HCT116 (cell line): ENCODE data around the gene USH1C. TPM values are rescaled to one million over a fixed set of nuclear protein-coding genes. Genes with fewer than 3 reads are reported as not detected.

Source experiments
- ATAC-seq: fragments of 200-7000 bp; cut with Tn5 transposase; 2 replicates; pipeline ENCODE4 v1.9.1; 2020; ENCODE audit warnings: mild to moderate bottlenecking, moderate library complexity
- BruUV-seq: library from RNA; stranded (reverse); fragments of 400-500 nt; replicated peaks from 2 replicates; lab custom pipeline; 2021; lab: Mats Ljungman, UMichigan
- CTCF ChIA-PET: fragments of 300-600 bp; sonication (Branson Sonifier 250); formaldehyde crosslinking; loops from one replicate; lab custom pipeline; 2021; ENCODE audit warnings: antibody characterized with exemption; lab: Charles Lee
- POLR2A ChIA-PET: fragments of 300-600, 350-600 bp; sonication (Branson Sonifier 250); formaldehyde crosslinking; loops from one replicate; lab custom pipeline; 2021; ENCODE audit warnings: antibody characterized with exemption; lab: Charles Lee
- RAD21 ChIA-PET, 2 experiments: fragments of 300-600 bp; sonication (Branson Sonifier 250); formaldehyde crosslinking; loops; one replicate each; lab custom pipeline; 2023; ENCODE audit warnings: low total read pairs in 2 of 2; ENCODE audit not compliant: uncharacterized antibody in 2 of 2, unreplicated experiment in 2 of 2, low non-redundant PET in 1 of 2; lab: Charles Lee
- DNase-seq: peaks from one replicate; pipeline ENCODE4 v3.0.0-alpha.2; 2010; ENCODE audit warnings: low read depth, low spot score
- H2AFZ ChIP-seq: fragments of 200-600 bp; shearing (Covaris generic), sonication (generic); 2 replicates; pipeline ENCODE4 v1.6.1; 2017; ENCODE audit warnings: low read depth, mixed run types, mixed read lengths, antibody characterized with exemption, low read length; ENCODE audit not compliant: poor library complexity, severe bottlenecking
- H3K27ac ChIP-seq: 2 replicates; pipeline ENCODE4 v1.5.1; 2012; ENCODE audit warnings: low read depth, low read length
- H3K27me3 ChIP-seq: fragments of 200-600 bp; sonication (generic); 2 replicates; pipeline ENCODE4 v1.6.1; 2016; ENCODE audit warnings: mixed run types, low read length, mixed read lengths; ENCODE audit not compliant: insufficient read depth
- H3K36me3 ChIP-seq, 2 experiments: fragments of 200-500 bp in 1 of 2; fragments of 200-600 bp in 1 of 2; sonication (Bioruptor generic) in 1 of 2; sonication (generic) in 1 of 2; 2 replicates each; pipeline versions ENCODE4 v1.5.1 to v1.6.1; 2014 to 2016; ENCODE audit warnings: low read length in 2 of 2, inconsistent platforms in 1 of 2, mixed read lengths in 1 of 2, mixed run types in 1 of 2; ENCODE audit not compliant: insufficient read depth in 2 of 2, control insufficient read depth in 1 of 2
- H3K4me1 ChIP-seq, 2 experiments: fragments of 200-600 bp in 1 of 2; sonication (generic) in 1 of 2; 2 replicates each; pipeline versions ENCODE4 v1.5.1 to v1.6.1; 2012 to 2017; ENCODE audit warnings: low read length in 2 of 2, inconsistent platforms in 1 of 2, mild to moderate bottlenecking in 1 of 2, mixed read lengths in 1 of 2, mixed run types in 1 of 2, moderate library complexity in 1 of 2; ENCODE audit not compliant: insufficient read depth in 2 of 2, control insufficient read depth in 1 of 2
- H3K4me2 ChIP-seq: fragments of 200-600 bp; sonication (generic); 2 replicates; pipeline ENCODE4 v1.6.1; 2017; ENCODE audit warnings: mixed run types, low read length, mixed read lengths
- H3K4me3 ChIP-seq, 2 experiments: fragments of 200-600 bp in 1 of 2; sonication (generic) in 1 of 2; replicated peaks in 1 of 2; 2 replicates each; pipeline ENCODE4 v1.5.1; 2011 to 2016; ENCODE audit warnings: low read length in 2 of 2, control low read depth in 1 of 2, low read depth in 1 of 2, mild to moderate bottlenecking in 1 of 2, mixed read lengths in 1 of 2, mixed run types in 1 of 2
- H3K79me2 ChIP-seq: fragments of 200-600 bp; sonication (generic); 2 replicates; pipeline ENCODE4 v1.6.1; 2017; ENCODE audit warnings: mild to moderate bottlenecking, mixed run types, low read length, moderate library complexity, mixed read lengths; ENCODE audit not compliant: insufficient read depth
- H3K9ac ChIP-seq: fragments of 200-600 bp; sonication (generic); 2 replicates; pipeline ENCODE4 v1.6.1; 2016; ENCODE audit warnings: low read length, mixed read lengths
- H3K9me2 ChIP-seq: fragments of 200-600 bp; sonication (generic), shearing (Covaris generic); 2 replicates; pipeline ENCODE4 v1.6.1; 2017; ENCODE audit warnings: mixed run types, mild to moderate bottlenecking, moderate library complexity; ENCODE audit not compliant: insufficient read depth
- H3K9me3 ChIP-seq, 2 experiments: fragments of 200-500 bp in 1 of 2; fragments of 200-600 bp in 1 of 2; sonication (Bioruptor generic) in 1 of 2; sonication (generic) in 1 of 2; 2 replicates each; pipeline ENCODE4 v1.6.1; 2014 to 2017; ENCODE audit warnings: low read length in 2 of 2, mixed read lengths in 2 of 2, inconsistent platforms in 1 of 2, low read depth in 1 of 2, mild to moderate bottlenecking in 1 of 2, mixed run types in 1 of 2, moderate library complexity in 1 of 2; ENCODE audit not compliant: control insufficient read depth in 1 of 2, insufficient read depth in 1 of 2
- H4K20me1 ChIP-seq: fragments of 200-600 bp; sonication (generic), shearing (Covaris generic); 2 replicates; pipeline ENCODE4 v1.6.1; 2017; ENCODE audit warnings: mixed run types, mild to moderate bottlenecking, moderate library complexity; ENCODE audit not compliant: insufficient read depth
- CTCF ChIP-seq, 3 experiments: fragments of 200-600 bp in 1 of 3; sonication (generic) in 1 of 3; IDR thresholded peaks in 2 of 3; conservative IDR thresholded peaks in 1 of 3; 2 replicates each; pipeline ENCODE4 v1.5.1; 2012 to 2017; ENCODE audit warnings: low read depth in 2 of 3, low read length in 2 of 3, antibody characterized with exemption in 1 of 3, borderline replicate concordance in 1 of 3, control low read depth in 1 of 3, mild to moderate bottlenecking in 1 of 3, mixed read lengths in 1 of 3, mixed run types in 1 of 3, moderate library complexity in 1 of 3; ENCODE audit not compliant: insufficient read depth in 1 of 3
- MAX ChIP-seq: IDR thresholded peaks from 2 replicates; pipeline ENCODE4 v1.6.1; 2012
- TCF7L2 ChIP-seq: IDR thresholded peaks from 2 replicates; pipeline ENCODE4 v1.7.0; 2011; ENCODE audit warnings: borderline replicate concordance, inconsistent platforms; ENCODE audit not compliant: insufficient read depth, insufficient read length; ENCODE audit errors: extremely low read depth
- ZBTB33 ChIP-seq: IDR thresholded peaks from 2 replicates; pipeline ENCODE4 v1.6.1; 2011; ENCODE audit warnings: mild to moderate bottlenecking, low read length, moderate library complexity; ENCODE audit not compliant: insufficient replicate concordance; ENCODE audit errors: extremely low read depth
- ZNF274 ChIP-seq: fragments of 200-500 bp; sonication (Bioruptor generic); IDR thresholded peaks from 2 replicates; pipeline ENCODE4 v1.6.1; 2014; ENCODE audit warnings: mild to moderate bottlenecking, low read depth, low read length, inconsistent platforms
- intact Hi-C: fragments of 100-400 bp; cut with micrococcal nuclease; formaldehyde crosslinking; loops from 2 replicates; pipeline ENCODE4 v1.10.0; 2022
- total RNA-seq: library from RNA; stranded (reverse); gene quantifications from one replicate; pipeline ENCODE4 v1.2.1, GENCODE V29; 2021; ENCODE audit not compliant: unreplicated experiment

The USH1C gene
- total RNA-seq, 1 experiment from 2014 or later: 13.4 TPM

- TF ChIP-seq ZBTB33 (no peak), MAX (no peak), TCF7L2 (no peak)
These were observed 19.9 kb upstream of the USH1C start (continued) for GRCh38 chr11:17563961-17564686.

- intact Hi-C loops: no loop called here
- H3K36me3 ChIP-seq: no peaks in the 10 kb centered on the region
- RAD21 ChIA-PET: interaction anchor here in 1 of 2 experiments (0.7 kb wide), 1 partner anchor 414 kb away, joined by 4 read pairs; no protein-coding TSS in a partner anchor
- no peaks in the 10 kb centered on the region for H3K79me2 ChIP-seq
- DNase-seq (no peak), ATAC-seq (peak; percentile 96)
- CTCF ChIA-PET: interaction anchor here (2.4 kb wide), 1 partner anchor 9 kb away, joined by 6 read pairs; no protein-coding TSS in a partner anchor
- POLR2A ChIA-PET: no interaction called here
- no peak overlapping the region for H3K27ac ChIP-seq
- no peaks in the 10 kb centered on the region for H3K9me2 ChIP-seq
- no peaks in the 10 kb centered on the region for H3K27me3 ChIP-seq
- BruUV-seq: no TSS peak
- H3K4me2 ChIP-seq: no peak overlapping the region
- H4K20me1 ChIP-seq: no peaks in the 10 kb centered on the region
- H3K4me1 ChIP-seq: peaks cover 0 to 5% of the 10 kb centered on the region in 2 experiments; a peak in 2 of 4 replicates
- no peak overlapping the region for H3K4me3 ChIP-seq
- no peaks in the 10 kb centered on the region for H3K9me3 ChIP-seq
- H3K9ac ChIP-seq: no peak overlapping the region
- no peak for TF ChIP-seq ZNF274
- TF ChIP-seq CTCF (IDR thresholded peaks at IDR 0.05 in 2 of 3, conservative IDR thresholded peaks at IDR 0.05 in 1 of 3; ENCODE audit: borderline replicate concordance in 1 of 3, insufficient read depth in 1 of 3, low read depth in 2 of 3, low read length in 2 of 3): peak; percentile 9 to 31 (median 19); a peak in 1 of 6 replicates
- TF ChIP-seq, all 23 proteins: peak for 1
- H2AFZ ChIP-seq: no peak overlapping the region
These were observed 19.0 kb upstream of the USH1C start for GRCh38 chr11:17563231-17563646.
